ENCODE results near the gene U2AF1.
"Not testable (repeated sequence)": the region's sequence is repeated elsewhere in the genome, so short reads cannot be mapped to it uniquely, and the experiment has no call there.

DNA sequence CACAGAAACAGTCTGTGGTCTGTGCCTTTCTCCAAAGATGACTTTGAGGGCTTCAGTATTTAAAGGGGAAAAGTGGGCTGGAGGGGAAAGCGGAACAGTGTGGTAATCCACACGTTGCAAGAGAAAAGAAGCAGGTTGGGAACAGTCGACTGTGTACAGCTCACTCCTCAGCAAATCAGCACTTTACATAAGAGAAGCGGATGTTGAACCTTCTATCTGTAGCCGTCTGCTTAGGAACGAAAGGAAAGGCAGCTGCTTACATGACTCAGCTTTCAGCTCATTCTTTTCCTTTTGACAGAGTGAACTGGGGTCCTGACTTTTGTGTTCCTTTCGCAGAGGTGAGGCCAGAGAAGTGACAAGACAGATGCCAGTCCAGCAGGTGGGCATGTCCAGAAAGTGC lies 1.6 kb upstream of the U2AF1 start:
- TF ChIP-seq, protein P1, sequence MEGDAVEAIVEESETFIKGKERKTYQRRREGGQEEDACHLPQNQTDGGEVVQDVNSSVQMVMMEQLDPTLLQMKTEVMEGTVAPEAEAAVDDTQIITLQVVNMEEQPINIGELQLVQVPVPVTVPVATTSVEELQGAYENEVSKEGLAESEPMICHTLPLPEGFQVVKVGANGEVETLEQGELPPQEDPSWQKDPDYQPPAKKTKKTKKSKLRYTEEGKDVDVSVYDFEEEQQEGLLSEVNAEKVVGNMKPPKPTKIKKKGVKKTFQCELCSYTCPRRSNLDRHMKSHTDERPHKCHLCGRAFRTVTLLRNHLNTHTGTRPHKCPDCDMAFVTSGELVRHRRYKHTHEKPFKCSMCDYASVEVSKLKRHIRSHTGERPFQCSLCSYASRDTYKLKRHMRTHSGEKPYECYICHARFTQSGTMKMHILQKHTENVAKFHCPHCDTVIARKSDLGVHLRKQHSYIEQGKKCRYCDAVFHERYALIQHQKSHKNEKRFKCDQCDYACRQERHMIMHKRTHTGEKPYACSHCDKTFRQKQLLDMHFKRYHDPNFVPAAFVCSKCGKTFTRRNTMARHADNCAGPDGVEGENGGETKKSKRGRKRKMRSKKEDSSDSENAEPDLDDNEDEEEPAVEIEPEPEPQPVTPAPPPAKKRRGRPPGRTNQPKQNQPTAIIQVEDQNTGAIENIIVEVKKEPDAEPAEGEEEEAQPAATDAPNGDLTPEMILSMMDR (conservative IDR thresholded peaks at IDR 0.05 in 1 of 2, IDR thresholded peaks at IDR 0.05 in 1 of 2; ENCODE audit: low read depth in 1 of 2, low read length in 2 of 2): not testable (repeated sequence)
- not testable (repeated sequence) for TF ChIP-seq EZH2 (IDR thresholded peaks at IDR 0.05; ENCODE audit: low read length, missing control alignments)

All from fibroblast of lung (primary cell).